Type B pancreatic cell (in vitro differentiated cells): ENCODE measurements around the gene CHCHD6. TPM values are rescaled to one million over a fixed set of nuclear protein-coding genes. Genes with fewer than 3 reads are reported as not detected.

Source experiments
- DNase-seq: peaks from one replicate; pipeline ENCODE4 v3.0.0; 2021; ENCODE audit warnings: mixed read lengths; ENCODE audit not compliant: unreplicated experiment; ENCODE audit errors: extremely low spot score
- H3K27ac Mint-ChIP-seq: 2 replicates; pipeline ENCODE4 v1.8.0; 2021; ENCODE audit warnings: mild to moderate bottlenecking, mixed read lengths
- H3K27me3 Mint-ChIP-seq: 2 replicates; pipeline ENCODE4 v1.8.0; 2021; ENCODE audit warnings: mixed read lengths
- H3K36me3 Mint-ChIP-seq: 2 replicates; pipeline ENCODE4 v1.8.0; 2021; ENCODE audit warnings: mixed read lengths
- H3K4me1 Mint-ChIP-seq: one replicate; pipeline ENCODE4 v1.8.0; 2021; ENCODE audit warnings: mixed read lengths; ENCODE audit not compliant: unreplicated experiment
- H3K4me3 Mint-ChIP-seq: 2 replicates; pipeline ENCODE4 v1.8.0; 2021; ENCODE audit warnings: mild to moderate bottlenecking, mixed read lengths
- H3K9me3 Mint-ChIP-seq: 2 replicates; pipeline ENCODE4 v1.8.0; 2021; ENCODE audit warnings: mixed read lengths
- total RNA-seq: library from RNA; stranded (reverse); gene quantifications from 2 replicates; pipeline ENCODE4 v1.2.1, GENCODE V29; 2021; ENCODE audit warnings: low replicate concordance
- TF ChIP-seq, protein P1 (sequence below): fragments of 200-600 bp; sonication (generic); conservative IDR thresholded peaks from 2 replicates; pipeline ENCODE4 v1.5.0; 2021; ENCODE audit warnings: antibody characterized with exemption, mild to moderate bottlenecking

Gene CHCHD6
- total RNA-seq, 1 donor from 2014 or later, result 17.5 TPM

DNA sequence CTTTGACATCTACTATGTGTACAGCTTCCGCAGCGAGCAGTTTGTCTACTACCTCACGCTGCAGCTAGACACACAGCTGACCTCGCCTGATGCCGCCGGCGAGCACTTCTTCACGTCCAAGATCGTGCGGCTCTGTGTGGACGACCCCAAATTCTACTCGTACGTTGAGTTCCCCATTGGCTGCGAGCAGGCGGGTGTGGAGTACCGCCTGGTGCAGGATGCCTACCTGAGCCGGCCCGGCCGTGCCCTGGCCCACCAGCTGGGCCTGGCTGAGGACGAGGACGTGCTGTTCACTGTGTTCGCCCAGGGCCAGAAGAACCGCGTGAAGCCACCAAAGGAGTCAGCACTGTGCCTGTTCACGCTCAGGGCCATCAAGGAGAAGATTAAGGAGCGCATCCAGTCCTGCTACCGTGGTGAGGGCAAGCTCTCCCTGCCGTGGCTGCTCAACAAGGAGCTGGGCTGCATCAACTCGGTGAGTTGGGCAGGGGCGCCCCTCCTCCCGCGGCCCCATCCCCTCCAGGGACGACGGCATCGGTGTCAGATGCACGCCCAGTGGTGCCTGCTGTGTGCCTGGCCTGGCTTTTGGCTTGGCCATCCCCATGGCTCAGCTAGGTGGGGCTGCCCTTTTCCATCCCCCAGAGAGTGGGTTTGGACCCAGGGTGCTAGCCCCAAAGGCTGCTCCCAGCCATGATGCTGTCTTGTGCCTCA, 285.4 kb downstream of the CHCHD6 start:
- Mint-ChIP-seq H3K27me3 (no peaks in the 10 kb centered on the region), H3K36me3 (peaks cover 4% of the 10 kb centered on the region), H3K9me3 (no peaks in the 10 kb centered on the region), H3K4me3 (no peak overlapping the region), H3K4me1 (peaks cover 8% of the 10 kb centered on the region), H3K27ac (no peak overlapping the region)
- DNase-seq, result no peak
- TF ChIP-seq, protein P1, sequence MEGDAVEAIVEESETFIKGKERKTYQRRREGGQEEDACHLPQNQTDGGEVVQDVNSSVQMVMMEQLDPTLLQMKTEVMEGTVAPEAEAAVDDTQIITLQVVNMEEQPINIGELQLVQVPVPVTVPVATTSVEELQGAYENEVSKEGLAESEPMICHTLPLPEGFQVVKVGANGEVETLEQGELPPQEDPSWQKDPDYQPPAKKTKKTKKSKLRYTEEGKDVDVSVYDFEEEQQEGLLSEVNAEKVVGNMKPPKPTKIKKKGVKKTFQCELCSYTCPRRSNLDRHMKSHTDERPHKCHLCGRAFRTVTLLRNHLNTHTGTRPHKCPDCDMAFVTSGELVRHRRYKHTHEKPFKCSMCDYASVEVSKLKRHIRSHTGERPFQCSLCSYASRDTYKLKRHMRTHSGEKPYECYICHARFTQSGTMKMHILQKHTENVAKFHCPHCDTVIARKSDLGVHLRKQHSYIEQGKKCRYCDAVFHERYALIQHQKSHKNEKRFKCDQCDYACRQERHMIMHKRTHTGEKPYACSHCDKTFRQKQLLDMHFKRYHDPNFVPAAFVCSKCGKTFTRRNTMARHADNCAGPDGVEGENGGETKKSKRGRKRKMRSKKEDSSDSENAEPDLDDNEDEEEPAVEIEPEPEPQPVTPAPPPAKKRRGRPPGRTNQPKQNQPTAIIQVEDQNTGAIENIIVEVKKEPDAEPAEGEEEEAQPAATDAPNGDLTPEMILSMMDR, result no peak

DNA sequence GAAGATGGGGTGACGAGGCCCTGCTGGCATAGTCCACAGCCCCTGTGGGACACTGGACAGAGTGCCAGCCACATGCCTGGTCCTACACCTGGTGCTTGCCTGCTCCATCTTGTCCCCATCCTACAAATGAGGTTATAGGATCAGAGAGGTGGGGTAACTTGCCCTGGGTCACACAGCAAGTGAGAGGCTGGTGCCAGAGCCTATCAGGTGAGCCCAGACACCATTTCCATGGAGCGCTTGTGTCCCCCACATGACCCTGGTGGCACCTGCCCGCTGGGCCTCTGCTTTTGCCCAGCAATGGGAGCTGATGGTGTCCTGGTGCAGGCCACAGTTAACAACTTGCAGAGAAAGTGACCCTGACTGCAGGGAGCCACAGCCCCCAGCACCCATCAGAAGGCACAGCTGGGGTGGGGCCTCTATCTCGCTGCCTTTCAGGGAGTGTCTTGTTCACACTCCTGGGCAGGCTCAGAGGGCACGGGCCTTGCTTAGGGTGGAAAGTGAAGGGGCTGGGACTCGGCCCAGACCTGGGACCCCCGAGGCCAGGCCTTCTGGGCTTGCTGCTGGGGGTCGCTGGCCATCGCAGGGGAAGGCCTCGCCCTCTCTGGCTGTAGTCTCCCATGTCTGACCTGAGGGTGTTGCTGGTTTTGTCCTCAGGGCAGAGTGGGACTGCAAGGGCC, 286.1 kb downstream of the CHCHD6 start:
- Mint-ChIP-seq H3K36me3 (peaks cover 4% of the 10 kb centered on the region), H3K4me3 (no peak overlapping the region), H3K9me3 (no peaks in the 10 kb centered on the region), H3K4me1 (peaks cover 8% of the 10 kb centered on the region), H3K27me3 (no peaks in the 10 kb centered on the region), H3K27ac (no peak overlapping the region)
- no peak for DNase-seq
- TF ChIP-seq, protein P1, result no peak

DNA sequence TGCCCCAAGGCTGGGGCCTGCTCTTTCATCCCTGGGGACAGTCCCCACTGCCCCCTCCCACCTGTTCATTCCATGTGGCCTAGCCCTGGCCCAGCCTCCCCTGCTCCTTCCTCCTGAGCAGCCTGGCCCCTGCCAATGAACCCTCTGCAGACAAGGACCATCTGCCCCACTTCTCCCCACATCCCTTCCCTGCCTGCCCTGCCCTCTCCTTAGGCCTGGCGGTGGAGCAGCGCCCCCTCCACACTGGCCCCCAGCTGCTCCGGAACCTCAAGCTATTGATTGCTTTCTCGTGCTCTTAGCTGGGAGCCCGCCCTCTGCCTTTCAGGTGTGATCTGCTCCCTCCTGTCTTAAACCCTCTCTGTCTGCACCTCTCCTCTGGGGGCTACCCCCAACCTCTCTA, 286.9 kb downstream of the CHCHD6 start:
- Mint-ChIP-seq H3K27ac (no peak overlapping the region), H3K4me3 (no peak overlapping the region), H3K9me3 (no peaks in the 10 kb centered on the region), H3K36me3 (peaks cover 4% of the 10 kb centered on the region), H3K27me3 (no peaks in the 10 kb centered on the region), H3K4me1 (peaks cover 3% of the 10 kb centered on the region)
- no peak for DNase-seq
- TF ChIP-seq, protein P1, result no peak

DNA sequence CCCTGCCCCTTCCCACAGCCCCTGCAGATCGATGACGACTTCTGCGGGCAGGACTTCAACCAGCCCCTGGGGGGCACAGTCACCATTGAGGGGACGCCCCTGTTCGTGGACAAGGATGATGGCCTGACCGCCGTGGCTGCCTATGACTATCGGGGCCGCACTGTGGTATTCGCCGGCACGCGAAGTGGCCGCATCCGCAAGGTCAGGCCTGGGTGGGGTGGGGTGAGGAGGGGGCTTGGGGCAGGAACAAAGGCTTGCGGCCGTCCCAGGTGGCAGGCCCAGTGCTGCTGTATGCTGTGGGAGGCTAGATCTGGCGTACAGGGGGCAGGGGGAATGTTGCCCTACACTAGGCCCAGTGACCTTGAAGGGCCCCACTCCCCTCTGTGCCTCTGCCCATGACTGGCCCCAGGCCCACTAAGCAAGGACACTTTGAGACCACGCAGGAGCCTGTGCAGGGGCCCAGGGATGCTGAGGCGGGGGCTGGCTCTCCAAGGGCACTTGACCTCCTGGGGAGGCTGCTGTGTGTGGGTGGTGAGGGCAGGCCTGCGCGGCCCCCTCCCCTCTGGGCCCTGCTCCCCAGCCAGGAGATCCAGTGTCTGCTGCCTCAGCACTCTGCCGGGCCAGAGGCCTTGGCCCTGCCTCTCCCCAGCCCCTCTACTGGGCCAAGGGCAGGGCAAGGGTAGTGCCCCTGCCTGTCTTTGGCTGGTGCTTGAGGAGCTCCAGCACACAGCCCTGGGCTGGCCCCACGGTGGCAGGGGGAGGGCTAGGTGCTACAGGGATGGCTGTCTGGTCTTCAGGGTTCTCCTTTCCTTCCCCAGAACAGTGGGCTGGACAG, 287.5 kb downstream of the CHCHD6 start:
- no peak for DNase-seq
- Mint-ChIP-seq H3K9me3 (no peaks in the 10 kb centered on the region), H3K27ac (no peak overlapping the region), H3K4me1 (no peaks in the 10 kb centered on the region), H3K27me3 (no peaks in the 10 kb centered on the region), H3K36me3 (peaks cover 4% of the 10 kb centered on the region), H3K4me3 (no peak overlapping the region)
- TF ChIP-seq, protein P1, result no peak

DNA sequence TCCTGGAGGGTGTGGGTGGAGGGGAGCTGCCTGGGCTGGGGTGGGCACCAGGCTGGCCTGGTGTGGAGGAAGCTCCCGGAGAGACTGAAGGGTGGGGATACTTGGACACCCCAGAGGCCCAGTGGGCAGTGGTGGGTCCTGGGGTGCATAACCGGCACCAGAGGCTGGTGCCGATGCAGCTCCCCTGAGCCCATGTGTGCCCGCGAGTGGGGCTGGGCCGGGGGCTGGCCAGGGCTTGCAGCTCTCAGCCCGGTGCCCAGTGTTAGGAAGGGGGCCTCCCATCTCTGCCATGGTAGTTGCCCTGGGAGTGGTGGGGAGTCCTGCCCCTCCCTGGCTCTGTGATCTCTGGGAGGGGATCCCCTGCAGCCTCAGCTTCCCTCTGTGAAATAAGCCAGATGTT, 288.2 kb downstream of the CHCHD6 start:
- no peaks in the 10 kb centered on the region for H3K4me1 Mint-ChIP-seq
- no peaks in the 10 kb centered on the region for H3K27me3 Mint-ChIP-seq
- H3K27ac Mint-ChIP-seq, result no peak overlapping the region
- H3K36me3 Mint-ChIP-seq, result peaks cover 4% of the 10 kb centered on the region
- TF ChIP-seq, protein P1, result no peak
- DNase-seq, result no peak
- H3K9me3 Mint-ChIP-seq, result no peaks in the 10 kb centered on the region
- no peak overlapping the region for H3K4me3 Mint-ChIP-seq
